GM12878 (cell line): ENCODE measurements around the gene PCLAF. TPM values are rescaled to one million over a fixed set of nuclear protein-coding genes. Genes with fewer than 3 reads are reported as not detected.
A peak's percentile ranks its signal among the peaks of the same experiment; 100 is the strongest.

ENCODE experiments used
- BMI1 ChIP-seq: fragments of 450-650 bp; IDR thresholded peaks from 2 replicates; pipeline ENCODE4 v1.6.1; 2016; ENCODE audit warnings: mild to moderate bottlenecking, moderate library complexity, borderline replicate concordance
- CHD1 ChIP-seq: IDR thresholded peaks from 2 replicates; pipeline ENCODE4 v1.6.1; 2012; ENCODE audit warnings: low read depth, low read length, improper control_type of control experiment
- EZH2 ChIP-seq: IDR thresholded peaks from 2 replicates; pipeline ENCODE4 v1.6.1; 2012; ENCODE audit warnings: low read depth, mild to moderate bottlenecking, control low read depth, inconsistent platforms, low read length, borderline replicate concordance; ENCODE audit not compliant: control insufficient read depth
- GABPA ChIP-seq: IDR thresholded peaks from 2 replicates; pipeline ENCODE4 v1.6.1; 2014; ENCODE audit warnings: antibody characterized with exemption, low read depth, mild to moderate bottlenecking, inconsistent platforms
- IKZF2 ChIP-seq, 2 experiments: fragments of 450-650 bp; IDR thresholded peaks; 2 replicates each; pipeline ENCODE4 v1.6.1; 2017; ENCODE audit warnings: mild to moderate bottlenecking in 2 of 2, moderate library complexity in 2 of 2
- LARP7 ChIP-seq: fragments of 450-650 bp; IDR thresholded peaks from 2 replicates; pipeline ENCODE4 v1.6.1; 2017; ENCODE audit warnings: mild to moderate bottlenecking
- NFYA ChIP-seq: IDR thresholded peaks from 2 replicates; pipeline ENCODE4 v1.6.1; 2011; ENCODE audit warnings: low read depth, mild to moderate bottlenecking, low read length, improper control_type of control experiment, borderline replicate concordance
- NFYB ChIP-seq: IDR thresholded peaks from 2 replicates; pipeline ENCODE4 v1.6.1; 2011; ENCODE audit warnings: low read depth, mild to moderate bottlenecking, low read length, improper control_type of control experiment, moderate library complexity; ENCODE audit not compliant: insufficient read depth
- POLR2A ChIP-seq: IDR thresholded peaks from 2 replicates; pipeline ENCODE4 v1.6.1; 2011; ENCODE audit warnings: low read depth, mild to moderate bottlenecking, low read length
- TAF1 ChIP-seq: IDR thresholded peaks from 2 replicates; pipeline ENCODE4 v1.6.1; 2011; ENCODE audit warnings: mild to moderate bottlenecking, low read depth, low read length, borderline replicate concordance
- ZNF24 ChIP-seq: fragments of 450-650 bp; IDR thresholded peaks from 2 replicates; pipeline ENCODE4 v1.6.1; 2017; ENCODE audit warnings: antibody characterized with exemption, mild to moderate bottlenecking
- polyA plus RNA-seq, 11 experiments: library from polyadenylated mRNA; depleted of rRNA in 4 of 11; unstranded in 6 of 11; stranded (reverse) in 5 of 11; fragments of >200 nt; fragmentation: Nextera tagmentation in 4 of 11; fragmentation: Illumina TruSeq in 1 of 11; extraction: Ambion mirVana in 4 of 11; extraction: Trizol in 1 of 11; gene quantifications; 1 replicate in 1 of 11; 2 replicates in 10 of 11; pipeline versions ENCODE4 v1.2.1 to v1.2.3, GENCODE V29; 2011 to 2016; ENCODE audit warnings: inconsistent platforms in 2 of 11, missing spikeins in 2 of 11, low read depth in 1 of 11
- total RNA-seq, 4 experiments: library from RNA; depleted of rRNA in 3 of 4; stranded (reverse); fragments of >200 nt in 3 of 4; fragmentation: Illumina TruSeq in 1 of 4; extraction: Trizol in 1 of 4; gene quantifications; 2 replicates each; pipeline versions ENCODE4 v1.2.1 to v1.2.3, GENCODE V29; 2013 to 2021
- TF ChIP-seq, protein P1 (sequence below): IDR thresholded peaks from 2 replicates; pipeline ENCODE4 v1.6.1; 2011; ENCODE audit warnings: low read depth, low read length, improper control_type of control experiment, borderline replicate concordance
- TF ChIP-seq, protein P2 (sequence below), 3 experiments: IDR thresholded peaks in 2 of 3; conservative IDR thresholded peaks in 1 of 3; 2 replicates each; pipeline ENCODE4 v1.5.1; 2011; ENCODE audit warnings: low read depth in 3 of 3, low read length in 3 of 3, mild to moderate bottlenecking in 3 of 3, control low read depth in 2 of 3, moderate library complexity in 2 of 3, inconsistent platforms in 1 of 3, mixed read lengths in 1 of 3; ENCODE audit not compliant: control insufficient read depth in 2 of 3, insufficient read depth in 1 of 3; ENCODE audit errors: extremely low read depth in 1 of 3
- TF ChIP-seq, protein P3 (sequence below): fragments of 450-650 bp; formaldehyde crosslinking; IDR thresholded peaks from 2 replicates; pipeline ENCODE4 v1.5.0; 2022; ENCODE audit warnings: mild to moderate bottlenecking, missing genetic modification characterization
- TF ChIP-seq, protein P4 (sequence below): fragments of 150-350 bp; IDR thresholded peaks from 2 replicates; pipeline ENCODE4 v1.6.1; 2016; ENCODE audit warnings: low read depth, low read length

PCLAF gene
- total and polyA plus RNA-seq, 10 of the 15 experiments (the other 5 are each of a cell fraction or from before 2014, with no cell fraction given): 79.0 to 627 (median 343) TPM

DNA sequence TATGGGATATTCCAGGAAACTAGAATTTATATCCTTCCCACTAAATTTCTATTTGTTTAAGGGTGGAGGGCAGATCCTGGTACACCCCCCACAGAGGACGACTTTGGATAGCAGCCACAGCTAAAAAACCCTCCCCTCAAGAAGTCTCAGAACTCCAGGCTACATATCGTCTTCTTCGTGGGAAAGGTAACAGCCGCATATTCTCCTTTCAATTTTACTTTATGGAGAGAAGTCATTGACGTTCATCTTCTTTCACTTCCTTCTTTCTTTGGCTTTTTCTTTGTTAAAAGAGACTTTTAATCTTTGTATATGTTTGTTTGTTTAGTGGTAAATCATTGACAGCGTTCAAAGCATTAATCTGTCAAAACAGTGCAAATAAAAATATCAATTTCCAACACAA, 42.7 kb upstream of the PCLAF start (continued):
- TF ChIP-seq, protein P1, sequence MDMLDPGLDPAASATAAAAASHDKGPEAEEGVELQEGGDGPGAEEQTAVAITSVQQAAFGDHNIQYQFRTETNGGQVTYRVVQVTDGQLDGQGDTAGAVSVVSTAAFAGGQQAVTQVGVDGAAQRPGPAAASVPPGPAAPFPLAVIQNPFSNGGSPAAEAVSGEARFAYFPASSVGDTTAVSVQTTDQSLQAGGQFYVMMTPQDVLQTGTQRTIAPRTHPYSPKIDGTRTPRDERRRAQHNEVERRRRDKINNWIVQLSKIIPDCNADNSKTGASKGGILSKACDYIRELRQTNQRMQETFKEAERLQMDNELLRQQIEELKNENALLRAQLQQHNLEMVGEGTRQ: no peak
- TF ChIP-seq IKZF2 (IDR thresholded peaks at IDR 0.05) (peak; percentile 96 to 98), LARP7 (no peak), ZNF24 (no peak), NFYB (no peak), POLR2A (no peak), CHD1 (no peak), BMI1 (peak; percentile 58; the same call in 1 of the 2 replicates), TAF1 (no peak), NFYA (no peak), GABPA (no peak), EZH2 (no peak)
- TF ChIP-seq, protein P2, sequence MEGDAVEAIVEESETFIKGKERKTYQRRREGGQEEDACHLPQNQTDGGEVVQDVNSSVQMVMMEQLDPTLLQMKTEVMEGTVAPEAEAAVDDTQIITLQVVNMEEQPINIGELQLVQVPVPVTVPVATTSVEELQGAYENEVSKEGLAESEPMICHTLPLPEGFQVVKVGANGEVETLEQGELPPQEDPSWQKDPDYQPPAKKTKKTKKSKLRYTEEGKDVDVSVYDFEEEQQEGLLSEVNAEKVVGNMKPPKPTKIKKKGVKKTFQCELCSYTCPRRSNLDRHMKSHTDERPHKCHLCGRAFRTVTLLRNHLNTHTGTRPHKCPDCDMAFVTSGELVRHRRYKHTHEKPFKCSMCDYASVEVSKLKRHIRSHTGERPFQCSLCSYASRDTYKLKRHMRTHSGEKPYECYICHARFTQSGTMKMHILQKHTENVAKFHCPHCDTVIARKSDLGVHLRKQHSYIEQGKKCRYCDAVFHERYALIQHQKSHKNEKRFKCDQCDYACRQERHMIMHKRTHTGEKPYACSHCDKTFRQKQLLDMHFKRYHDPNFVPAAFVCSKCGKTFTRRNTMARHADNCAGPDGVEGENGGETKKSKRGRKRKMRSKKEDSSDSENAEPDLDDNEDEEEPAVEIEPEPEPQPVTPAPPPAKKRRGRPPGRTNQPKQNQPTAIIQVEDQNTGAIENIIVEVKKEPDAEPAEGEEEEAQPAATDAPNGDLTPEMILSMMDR (IDR thresholded peaks at IDR 0.05 in 2 of 3, conservative IDR thresholded peaks at IDR 0.05 in 1 of 3; ENCODE audit: control insufficient read depth in 2 of 3, extremely low read depth in 1 of 3, insufficient read depth in 1 of 3, low read depth in 3 of 3, low read length in 3 of 3): no peak
- TF ChIP-seq, protein P3, sequence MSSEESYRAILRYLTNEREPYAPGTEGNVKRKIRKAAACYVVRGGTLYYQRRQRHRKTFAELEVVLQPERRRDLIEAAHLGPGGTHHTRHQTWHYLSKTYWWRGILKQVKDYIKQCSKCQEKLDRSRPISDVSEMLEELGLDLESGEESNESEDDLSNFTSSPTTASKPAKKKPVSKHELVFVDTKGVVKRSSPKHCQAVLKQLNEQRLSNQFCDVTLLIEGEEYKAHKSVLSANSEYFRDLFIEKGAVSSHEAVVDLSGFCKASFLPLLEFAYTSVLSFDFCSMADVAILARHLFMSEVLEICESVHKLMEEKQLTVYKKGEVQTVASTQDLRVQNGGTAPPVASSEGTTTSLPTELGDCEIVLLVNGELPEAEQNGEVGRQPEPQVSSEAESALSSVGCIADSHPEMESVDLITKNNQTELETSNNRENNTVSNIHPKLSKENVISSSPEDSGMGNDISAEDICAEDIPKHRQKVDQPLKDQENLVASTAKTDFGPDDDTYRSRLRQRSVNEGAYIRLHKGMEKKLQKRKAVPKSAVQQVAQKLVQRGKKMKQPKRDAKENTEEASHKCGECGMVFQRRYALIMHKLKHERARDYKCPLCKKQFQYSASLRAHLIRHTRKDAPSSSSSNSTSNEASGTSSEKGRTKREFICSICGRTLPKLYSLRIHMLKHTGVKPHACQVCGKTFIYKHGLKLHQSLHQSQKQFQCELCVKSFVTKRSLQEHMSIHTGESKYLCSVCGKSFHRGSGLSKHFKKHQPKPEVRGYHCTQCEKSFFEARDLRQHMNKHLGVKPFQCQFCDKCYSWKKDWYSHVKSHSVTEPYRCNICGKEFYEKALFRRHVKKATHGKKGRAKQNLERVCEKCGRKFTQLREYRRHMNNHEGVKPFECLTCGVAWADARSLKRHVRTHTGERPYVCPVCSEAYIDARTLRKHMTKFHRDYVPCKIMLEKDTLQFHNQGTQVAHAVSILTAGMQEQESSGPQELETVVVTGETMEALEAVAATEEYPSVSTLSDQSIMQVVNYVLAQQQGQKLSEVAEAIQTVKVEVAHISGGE: no peak
- TF ChIP-seq, protein P4, sequence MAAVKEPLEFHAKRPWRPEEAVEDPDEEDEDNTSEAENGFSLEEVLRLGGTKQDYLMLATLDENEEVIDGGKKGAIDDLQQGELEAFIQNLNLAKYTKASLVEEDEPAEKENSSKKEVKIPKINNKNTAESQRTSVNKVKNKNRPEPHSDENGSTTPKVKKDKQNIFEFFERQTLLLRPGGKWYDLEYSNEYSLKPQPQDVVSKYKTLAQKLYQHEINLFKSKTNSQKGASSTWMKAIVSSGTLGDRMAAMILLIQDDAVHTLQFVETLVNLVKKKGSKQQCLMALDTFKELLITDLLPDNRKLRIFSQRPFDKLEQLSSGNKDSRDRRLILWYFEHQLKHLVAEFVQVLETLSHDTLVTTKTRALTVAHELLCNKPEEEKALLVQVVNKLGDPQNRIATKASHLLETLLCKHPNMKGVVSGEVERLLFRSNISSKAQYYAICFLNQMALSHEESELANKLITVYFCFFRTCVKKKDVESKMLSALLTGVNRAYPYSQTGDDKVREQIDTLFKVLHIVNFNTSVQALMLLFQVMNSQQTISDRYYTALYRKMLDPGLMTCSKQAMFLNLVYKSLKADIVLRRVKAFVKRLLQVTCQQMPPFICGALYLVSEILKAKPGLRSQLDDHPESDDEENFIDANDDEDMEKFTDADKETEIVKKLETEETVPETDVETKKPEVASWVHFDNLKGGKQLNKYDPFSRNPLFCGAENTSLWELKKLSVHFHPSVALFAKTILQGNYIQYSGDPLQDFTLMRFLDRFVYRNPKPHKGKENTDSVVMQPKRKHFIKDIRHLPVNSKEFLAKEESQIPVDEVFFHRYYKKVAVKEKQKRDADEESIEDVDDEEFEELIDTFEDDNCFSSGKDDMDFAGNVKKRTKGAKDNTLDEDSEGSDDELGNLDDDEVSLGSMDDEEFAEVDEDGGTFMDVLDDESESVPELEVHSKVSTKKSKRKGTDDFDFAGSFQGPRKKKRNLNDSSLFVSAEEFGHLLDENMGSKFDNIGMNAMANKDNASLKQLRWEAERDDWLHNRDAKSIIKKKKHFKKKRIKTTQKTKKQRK: no peak
